A673 (cell line): ENCODE results near the gene UST.

Experiments used
- CTCF ChIP-seq: fragments of 300-800, 200-600 bp; sonication (generic); conservative IDR thresholded peaks from 2 replicates; pipeline ENCODE4 v1.5.1; 2017; ENCODE audit warnings: low read depth, mild to moderate bottlenecking, antibody characterized with exemption, low read length, moderate library complexity, mixed read lengths
- EZH2 ChIP-seq: fragments of 200-600 bp; sonication (generic); IDR thresholded peaks from 2 replicates; pipeline ENCODE4 v1.6.1; 2017; ENCODE audit warnings: borderline replicate concordance, low read depth, mild to moderate bottlenecking, mixed read lengths, antibody characterized with exemption, low read length; ENCODE audit not compliant: poor library complexity, severe bottlenecking

DNA sequence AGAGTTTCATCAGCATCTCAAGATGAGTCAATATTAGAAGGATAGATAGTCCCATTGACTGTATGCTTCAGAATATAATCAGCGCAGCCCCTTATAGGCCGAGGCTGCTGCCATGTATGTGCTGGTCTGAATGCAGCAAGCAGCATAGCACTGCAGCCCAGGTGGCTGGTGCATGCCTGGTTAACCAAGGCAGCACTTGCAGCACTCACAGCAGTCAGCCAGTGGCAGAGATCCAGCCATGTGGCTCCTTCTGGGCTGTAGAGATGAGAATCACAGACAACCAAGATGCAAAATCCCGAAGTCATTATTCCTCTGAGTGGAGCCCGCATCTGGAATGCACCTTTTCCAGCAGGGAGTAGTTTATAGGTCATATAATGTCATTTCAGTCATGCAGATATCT is 251.9 kb downstream of the UST start:
- TF ChIP-seq CTCF = no peak
- TF ChIP-seq EZH2 = no peak
